Measurements from ENCODE around the gene MCC.

DNA sequence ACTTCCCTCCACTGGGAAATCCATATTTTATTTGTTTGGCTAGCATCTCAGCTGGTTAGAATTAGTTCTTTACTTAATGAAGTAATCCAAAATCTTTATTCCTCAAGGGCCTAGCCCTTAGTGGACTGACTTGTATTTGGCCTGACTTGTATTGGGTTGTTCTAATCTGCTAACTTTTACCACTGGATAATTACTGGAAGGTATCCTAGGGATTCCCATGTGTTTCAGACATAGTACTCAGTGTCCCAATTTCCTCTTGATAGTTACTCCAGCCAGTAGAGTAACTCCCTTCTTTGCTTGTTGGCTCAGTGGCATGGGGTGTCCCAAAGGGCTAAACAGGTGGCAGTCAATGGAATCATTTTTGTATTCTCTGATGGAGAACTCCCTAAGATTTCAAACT lies 355.7 kb downstream of the MCC start:
- no peak for TF ChIP-seq POLR2A (IDR thresholded peaks at IDR 0.05; ENCODE audit: low read depth, low read length)
- no peak for TF ChIP-seq TAF1 (IDR thresholded peaks at IDR 0.05; ENCODE audit: low read depth, low read length)
- TF ChIP-seq POLR2AphosphoS5 (IDR thresholded peaks at IDR 0.05; ENCODE audit: low read depth, low read length), result no peak
- TF ChIP-seq SPI1 (IDR thresholded peaks at IDR 0.05; ENCODE audit: low read depth, low read length), result no peak
- TF ChIP-seq POU2F2 (IDR thresholded peaks at IDR 0.05; ENCODE audit: low read depth, low read length), result no peak
- TF ChIP-seq PAX5 (IDR thresholded peaks at IDR 0.05; ENCODE audit: insufficient read depth, low read length, severe bottlenecking), result no peak

All from GM12891 (cell line).